ENCODE measurements around the gene NLGN4Y. TPM values are rescaled to one million over a fixed set of nuclear protein-coding genes. Genes with fewer than 3 reads are reported as not detected.

Gene NLGN4Y
- total RNA-seq, 1 experiment from 2014 or later: not detected

GRCh38 chrY:14822201-14822600 is 297.9 kb downstream of the NLGN4Y start:
- H3K9me2 ChIP-seq (ENCODE audit: insufficient read depth): no peaks in the 10 kb centered on the region
- ChIA-PET CTCF (no interaction called here), POLR2A (ENCODE audit: unreplicated experiment) (no interaction called here)
- no peak overlapping the region for H2AFZ ChIP-seq
- no peaks in the 10 kb centered on the region for H4K20me1 ChIP-seq (ENCODE audit: insufficient read depth)
- H3K9me3 ChIP-seq (ENCODE audit: insufficient read depth, low read depth): no peaks in the 10 kb centered on the region
- intact Hi-C loops (cut with micrococcal nuclease; ENCODE audit: unreplicated experiment): no loop called here
- H3K79me2 ChIP-seq (ENCODE audit: low read depth): no peaks in the 10 kb centered on the region
- H3K36me3 ChIP-seq (ENCODE audit: low read depth): no peaks in the 10 kb centered on the region
- no peak for TF ChIP-seq EZH2 (IDR thresholded peaks at IDR 0.05; ENCODE audit: low read depth)
- TF ChIP-seq, protein P1, sequence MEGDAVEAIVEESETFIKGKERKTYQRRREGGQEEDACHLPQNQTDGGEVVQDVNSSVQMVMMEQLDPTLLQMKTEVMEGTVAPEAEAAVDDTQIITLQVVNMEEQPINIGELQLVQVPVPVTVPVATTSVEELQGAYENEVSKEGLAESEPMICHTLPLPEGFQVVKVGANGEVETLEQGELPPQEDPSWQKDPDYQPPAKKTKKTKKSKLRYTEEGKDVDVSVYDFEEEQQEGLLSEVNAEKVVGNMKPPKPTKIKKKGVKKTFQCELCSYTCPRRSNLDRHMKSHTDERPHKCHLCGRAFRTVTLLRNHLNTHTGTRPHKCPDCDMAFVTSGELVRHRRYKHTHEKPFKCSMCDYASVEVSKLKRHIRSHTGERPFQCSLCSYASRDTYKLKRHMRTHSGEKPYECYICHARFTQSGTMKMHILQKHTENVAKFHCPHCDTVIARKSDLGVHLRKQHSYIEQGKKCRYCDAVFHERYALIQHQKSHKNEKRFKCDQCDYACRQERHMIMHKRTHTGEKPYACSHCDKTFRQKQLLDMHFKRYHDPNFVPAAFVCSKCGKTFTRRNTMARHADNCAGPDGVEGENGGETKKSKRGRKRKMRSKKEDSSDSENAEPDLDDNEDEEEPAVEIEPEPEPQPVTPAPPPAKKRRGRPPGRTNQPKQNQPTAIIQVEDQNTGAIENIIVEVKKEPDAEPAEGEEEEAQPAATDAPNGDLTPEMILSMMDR (conservative IDR thresholded peaks at IDR 0.05): no peak
- H3K27ac ChIP-seq: no peak overlapping the region
- no peaks in the 10 kb centered on the region for H3K27me3 ChIP-seq (ENCODE audit: insufficient read depth, low read depth)
- no TSS peak for BruUV-seq (replicated peaks)
- H3K4me2 ChIP-seq: no peak overlapping the region
- H3K4me3 ChIP-seq: no peak overlapping the region
- DNase-seq: no peak
- no peaks in the 10 kb centered on the region for H3K4me1 ChIP-seq (replicated peaks; ENCODE audit: insufficient read depth)
- H3F3A ChIP-seq (ENCODE audit: insufficient read depth, low read depth): no peaks in the 10 kb centered on the region

DNA sequence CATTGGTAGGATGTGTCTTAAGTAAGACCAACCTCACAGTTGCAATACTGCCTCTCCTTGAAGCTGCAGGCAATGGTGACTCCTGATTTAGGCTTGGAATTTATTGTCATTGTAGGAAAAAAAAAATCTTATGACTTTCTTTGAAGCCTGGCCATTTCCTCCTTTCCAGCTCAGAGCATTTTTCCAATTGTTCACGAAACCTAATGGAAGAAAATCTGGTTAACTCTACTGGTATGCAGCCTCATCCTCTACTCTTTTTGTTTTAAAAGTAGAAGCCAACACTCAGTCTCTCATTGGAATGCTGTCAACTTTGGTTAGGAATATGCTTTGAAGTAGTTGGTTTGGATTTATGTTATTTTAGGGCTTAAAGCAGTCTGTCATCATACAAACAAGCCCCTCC is 298.6 kb downstream of the NLGN4Y start:
- H3K4me2 ChIP-seq: no peak overlapping the region

GRCh38 chrY:14824583-14824982 is 300.3 kb downstream of the NLGN4Y start:
- H3K9me2 ChIP-seq (ENCODE audit: insufficient read depth): no peaks in the 10 kb centered on the region
- H3K4me1 ChIP-seq (replicated peaks; ENCODE audit: insufficient read depth): no peaks in the 10 kb centered on the region
- POLR2A ChIA-PET (ENCODE audit: unreplicated experiment): no interaction called here
- no peak overlapping the region for H3K4me3 ChIP-seq
- TF ChIP-seq EZH2 (IDR thresholded peaks at IDR 0.05; ENCODE audit: low read depth): no peak
- TF ChIP-seq, protein P1 (conservative IDR thresholded peaks at IDR 0.05): no peak
- no peaks in the 10 kb centered on the region for H3K36me3 ChIP-seq (ENCODE audit: low read depth)
- CTCF ChIA-PET: no interaction called here
- H3K27ac ChIP-seq: no peak overlapping the region
- no peaks in the 10 kb centered on the region for H3K9me3 ChIP-seq (ENCODE audit: insufficient read depth, low read depth)
- H3K79me2 ChIP-seq (ENCODE audit: low read depth): no peaks in the 10 kb centered on the region
- no peaks in the 10 kb centered on the region for H3K27me3 ChIP-seq (ENCODE audit: insufficient read depth, low read depth)
- BruUV-seq (replicated peaks): no TSS peak
- no peaks in the 10 kb centered on the region for H3F3A ChIP-seq (ENCODE audit: insufficient read depth, low read depth)
- intact Hi-C loops (cut with micrococcal nuclease; ENCODE audit: unreplicated experiment): no loop called here
- DNase-seq: no peak
- no peak overlapping the region for H2AFZ ChIP-seq
- no peak overlapping the region for H3K4me2 ChIP-seq
- no peaks in the 10 kb centered on the region for H4K20me1 ChIP-seq (ENCODE audit: insufficient read depth)

More for the DNA sequence above, 298.6 kb downstream of the NLGN4Y start:
- no peak overlapping the region for H3K27ac ChIP-seq
- H4K20me1 ChIP-seq (ENCODE audit: insufficient read depth): no peaks in the 10 kb centered on the region
- H3K4me3 ChIP-seq: no peak overlapping the region
- DNase-seq: no peak
- H3K79me2 ChIP-seq (ENCODE audit: low read depth): no peaks in the 10 kb centered on the region
- H3F3A ChIP-seq (ENCODE audit: insufficient read depth, low read depth): no peaks in the 10 kb centered on the region
- no peaks in the 10 kb centered on the region for H3K4me1 ChIP-seq (replicated peaks; ENCODE audit: insufficient read depth)
- no peaks in the 10 kb centered on the region for H3K27me3 ChIP-seq (ENCODE audit: insufficient read depth, low read depth)
- no peak for TF ChIP-seq EZH2 (IDR thresholded peaks at IDR 0.05; ENCODE audit: low read depth)
- TF ChIP-seq, protein P1 (conservative IDR thresholded peaks at IDR 0.05): no peak
- no peaks in the 10 kb centered on the region for H3K36me3 ChIP-seq (ENCODE audit: low read depth)
- intact Hi-C loops (cut with micrococcal nuclease; ENCODE audit: unreplicated experiment): no loop called here
- CTCF ChIA-PET: no interaction called here
- no peaks in the 10 kb centered on the region for H3K9me3 ChIP-seq (ENCODE audit: insufficient read depth, low read depth)
- BruUV-seq (replicated peaks): no TSS peak
- POLR2A ChIA-PET (ENCODE audit: unreplicated experiment): no interaction called here
- no peak overlapping the region for H2AFZ ChIP-seq
- no peaks in the 10 kb centered on the region for H3K9me2 ChIP-seq (ENCODE audit: insufficient read depth)

Data from PC-9 (cell line).